ENCODE measurements around the gene SLC22A14. TPM values are rescaled to one million over a fixed set of nuclear protein-coding genes. Genes with fewer than 3 reads are reported as not detected.
"Not testable (repeated sequence)": the region's sequence is repeated elsewhere in the genome, so short reads cannot be mapped to it uniquely, and the experiment has no call there.

SLC22A14 gene
- total RNA-seq, 2 experiments from 2014 or later, result not detected

GRCh38 chr3:38274864-38275649 is 7.0 kb upstream of the SLC22A14 start:
- Mint-ChIP-seq H3K27ac (no peak overlapping the region), H3K36me3 (ENCODE audit: low read depth) (peaks cover 1% of the 10 kb centered on the region), H3K4me3 (no peak overlapping the region), H3K27me3 (ENCODE audit: low read depth) (no peaks in the 10 kb centered on the region), H3K4me1 (ENCODE audit: low read depth) (no peaks in the 10 kb centered on the region), H3K9me3 (ENCODE audit: insufficient read depth) (no peaks in the 10 kb centered on the region)
- ChIA-PET POLR2A (no interaction called here), CTCF (no interaction called here)
- ATAC-seq (no peak), DNase-seq (no peak)

GRCh38 chr3:38275658-38276057 is 6.4 kb upstream of the SLC22A14 start:
- no peaks in the 10 kb centered on the region for H3K4me1 Mint-ChIP-seq (ENCODE audit: low read depth)
- CTCF ChIA-PET, result no interaction called here
- DNase-seq, result no peak

GRCh38 chr3:38276081-38276916 is 5.8 kb upstream of the SLC22A14 start:
- ChIA-PET CTCF (no interaction called here), POLR2A (no interaction called here)
- Mint-ChIP-seq H3K4me1 (ENCODE audit: low read depth) (no peaks in the 10 kb centered on the region), H3K9me3 (ENCODE audit: insufficient read depth) (no peaks in the 10 kb centered on the region), H3K4me3 (no peak overlapping the region), H3K36me3 (ENCODE audit: low read depth) (no peaks in the 10 kb centered on the region), H3K27ac (no peak overlapping the region), H3K27me3 (ENCODE audit: low read depth) (no peaks in the 10 kb centered on the region)
- no peak for ATAC-seq
- DNase-seq, result no peak

More at GRCh38 chr3:38275658-38276057, 6.4 kb upstream of the SLC22A14 start:
- no peak overlapping the region for H3K4me3 Mint-ChIP-seq
- peaks cover 1% of the 10 kb centered on the region for H3K36me3 Mint-ChIP-seq (ENCODE audit: low read depth)
- no peak for ATAC-seq
- no peaks in the 10 kb centered on the region for H3K9me3 Mint-ChIP-seq (ENCODE audit: insufficient read depth)
- POLR2A ChIA-PET, result no interaction called here
- H3K27me3 Mint-ChIP-seq (ENCODE audit: low read depth), result no peaks in the 10 kb centered on the region
- H3K27ac Mint-ChIP-seq, result no peak overlapping the region

GRCh38 chr3:38276917-38277630 is 5.0 kb upstream of the SLC22A14 start:
- ChIA-PET CTCF (no interaction called here), POLR2A (no interaction called here)
- Mint-ChIP-seq H3K4me1 (ENCODE audit: low read depth) (no peaks in the 10 kb centered on the region), H3K27me3 (ENCODE audit: low read depth) (no peaks in the 10 kb centered on the region), H3K27ac (no peak overlapping the region), H3K36me3 (ENCODE audit: low read depth) (no peaks in the 10 kb centered on the region), H3K9me3 (ENCODE audit: insufficient read depth) (no peaks in the 10 kb centered on the region), H3K4me3 (no peak overlapping the region)
- ATAC-seq (no peak), DNase-seq (no peak)

GRCh38 chr3:38278841-38279240 is 3.3 kb upstream of the SLC22A14 start:
- Mint-ChIP-seq H3K27me3 (ENCODE audit: low read depth) (no peaks in the 10 kb centered on the region), H3K9me3 (ENCODE audit: insufficient read depth) (no peaks in the 10 kb centered on the region), H3K27ac (no peak overlapping the region), H3K4me3 (no peak overlapping the region), H3K36me3 (ENCODE audit: low read depth) (no peaks in the 10 kb centered on the region), H3K4me1 (ENCODE audit: low read depth) (no peaks in the 10 kb centered on the region)
- ChIA-PET POLR2A (no interaction called here), CTCF (interaction anchor here (1.9 kb wide), 1 partner anchor 10 kb away, joined by 5 read pairs; no protein-coding TSS in a partner anchor)
- DNase-seq (no peak), ATAC-seq (no peak)

GRCh38 chr3:38283810-38284755 is 2.0 kb downstream of the SLC22A14 start:
- Mint-ChIP-seq H3K27ac (no peak overlapping the region), H3K27me3 (ENCODE audit: low read depth) (peaks cover under 1% of the 10 kb centered on the region), H3K36me3 (ENCODE audit: low read depth) (no peaks in the 10 kb centered on the region), H3K4me3 (no peak overlapping the region), H3K4me1 (ENCODE audit: low read depth) (no peaks in the 10 kb centered on the region), H3K9me3 (ENCODE audit: insufficient read depth) (no peaks in the 10 kb centered on the region)
- DNase-seq (no peak), ATAC-seq (no peak)
- ChIA-PET CTCF (no interaction called here), POLR2A (no interaction called here)

GRCh38 chr3:38284756-38285150 is 2.7 kb downstream of the SLC22A14 start:
- DNase-seq (no peak), ATAC-seq (no peak)
- H3K9me3 Mint-ChIP-seq (ENCODE audit: insufficient read depth), result no peaks in the 10 kb centered on the region
- H3K4me3 Mint-ChIP-seq, result no peak overlapping the region
- peaks cover 2% of the 10 kb centered on the region for H3K27me3 Mint-ChIP-seq (ENCODE audit: low read depth)
- ChIA-PET POLR2A (no interaction called here), CTCF (no interaction called here)
- H3K27ac Mint-ChIP-seq, result no peak overlapping the region
- no peaks in the 10 kb centered on the region for H3K36me3 Mint-ChIP-seq (ENCODE audit: low read depth)
- H3K4me1 Mint-ChIP-seq (ENCODE audit: low read depth), result no peaks in the 10 kb centered on the region

- ATAC-seq; H3K4me3 Mint-ChIP-seq; H3K27ac Mint-ChIP-seq; H3K36me3 Mint-ChIP-seq (ENCODE audit: low read depth); H3K4me1 Mint-ChIP-seq (ENCODE audit: low read depth); H3K27me3 Mint-ChIP-seq (ENCODE audit: low read depth); H3K9me3 Mint-ChIP-seq (ENCODE audit: insufficient read depth); DNase-seq: not testable (repeated sequence)
- ChIA-PET POLR2A (interaction anchor here (0.6 kb wide), 1 partner anchor 19 kb away, joined by 3 read pairs; no protein-coding TSS in a partner anchor), CTCF (interaction anchor here (1.2 kb wide), 1 partner anchor 9 kb away, joined by 5 read pairs; no protein-coding TSS in a partner anchor)
These were observed 7.5 kb downstream of the SLC22A14 start for GRCh38 chr3:38289286-38290217.

- ATAC-seq; H3K36me3 Mint-ChIP-seq (ENCODE audit: low read depth); H3K4me3 Mint-ChIP-seq; H3K4me1 Mint-ChIP-seq (ENCODE audit: low read depth); DNase-seq; H3K9me3 Mint-ChIP-seq (ENCODE audit: insufficient read depth); H3K27ac Mint-ChIP-seq; CTCF ChIA-PET; POLR2A ChIA-PET: not testable (repeated sequence)
- peaks cover 19% of the 10 kb centered on the region for H3K27me3 Mint-ChIP-seq (ENCODE audit: low read depth)
These were observed 15.0 kb downstream of the SLC22A14 start for GRCh38 chr3:38297053-38297452.

- ChIA-PET POLR2A (no interaction called here), CTCF (interaction anchor here (1.1 to 2.1 kb wide), 5 partner anchors 8 to 703 kb away, joined by 3 to 5 read pairs (median 5); no protein-coding TSS in a partner anchor)
- ATAC-seq (no peak), DNase-seq (no peak)
- Mint-ChIP-seq H3K4me1 (ENCODE audit: low read depth) (no peaks in the 10 kb centered on the region), H3K9me3 (ENCODE audit: insufficient read depth) (no peaks in the 10 kb centered on the region), H3K4me3 (no peak overlapping the region), H3K27me3 (ENCODE audit: low read depth) (peaks cover 19% of the 10 kb centered on the region), H3K27ac (no peak overlapping the region), H3K36me3 (ENCODE audit: low read depth) (no peaks in the 10 kb centered on the region)
These were observed 15.4 kb downstream of the SLC22A14 start for GRCh38 chr3:38297537-38297936.
